ENCODE data around the gene SLC2A4. TPM values are rescaled to one million over a fixed set of nuclear protein-coding genes. Genes with fewer than 3 reads are reported as not detected.

Gene SLC2A4
- total RNA-seq, 1 donor from 2014 or later: 6.1 TPM

DNA sequence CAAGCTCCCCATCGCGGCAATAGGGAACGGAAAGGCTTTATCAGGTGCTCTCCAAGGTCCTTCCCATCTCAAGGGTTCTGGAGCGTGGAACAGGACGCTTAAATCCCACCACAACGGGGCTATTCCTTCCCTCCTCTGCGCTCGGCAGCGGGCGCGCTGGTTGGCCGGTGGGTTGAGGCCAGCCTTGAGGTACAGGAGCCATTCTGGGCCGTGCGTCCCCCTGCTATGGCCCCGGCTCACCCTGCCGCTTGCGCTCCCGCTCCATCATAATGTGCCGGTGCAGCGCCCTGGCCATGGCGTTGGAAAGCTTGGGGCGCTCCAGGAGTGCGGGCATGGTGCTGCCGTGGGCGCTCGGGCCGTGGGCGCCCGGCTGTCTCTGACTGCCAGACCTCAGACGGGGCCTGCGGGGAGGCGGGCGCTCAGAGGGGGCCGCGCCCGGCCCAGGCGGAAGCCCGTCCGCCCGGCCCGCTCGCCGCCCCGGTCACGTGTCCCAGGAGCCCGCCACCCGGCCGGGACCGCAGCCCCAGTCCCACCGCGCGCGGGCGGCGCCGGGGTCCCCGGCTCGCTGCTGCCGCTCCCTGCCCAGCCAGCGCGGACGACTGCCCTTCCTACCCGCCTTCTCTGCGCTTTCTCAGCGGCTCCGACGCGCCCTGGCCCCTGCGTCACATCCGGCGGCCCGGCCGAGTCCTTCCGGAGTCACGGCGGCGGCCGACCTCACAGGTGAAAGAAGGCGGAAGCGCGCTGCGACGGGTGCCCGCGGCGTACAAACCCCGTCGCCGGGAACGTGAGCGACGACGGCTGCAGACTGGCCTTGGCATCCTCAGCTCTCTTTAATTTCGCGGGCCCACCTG lies 33.4 kb downstream of the SLC2A4 start, which contains the start of gene GPS2:
Gene GPS2, minus strand, starts transcription at position 642 of the 851 bp plus-strand sequence. Its CDS starts 308 bp downstream, at position 334.
- intact Hi-C loops (cut with DNase I): no loop called here
- ATAC-seq (peak; percentile 93), DNase-seq (ENCODE audit: low spot score) (peak; percentile 96)

- ATAC-seq: peak; percentile 22
Observed at GRCh38 chr17:7315570-7316235, 34.2 kb downstream of the SLC2A4 start.

DNA sequence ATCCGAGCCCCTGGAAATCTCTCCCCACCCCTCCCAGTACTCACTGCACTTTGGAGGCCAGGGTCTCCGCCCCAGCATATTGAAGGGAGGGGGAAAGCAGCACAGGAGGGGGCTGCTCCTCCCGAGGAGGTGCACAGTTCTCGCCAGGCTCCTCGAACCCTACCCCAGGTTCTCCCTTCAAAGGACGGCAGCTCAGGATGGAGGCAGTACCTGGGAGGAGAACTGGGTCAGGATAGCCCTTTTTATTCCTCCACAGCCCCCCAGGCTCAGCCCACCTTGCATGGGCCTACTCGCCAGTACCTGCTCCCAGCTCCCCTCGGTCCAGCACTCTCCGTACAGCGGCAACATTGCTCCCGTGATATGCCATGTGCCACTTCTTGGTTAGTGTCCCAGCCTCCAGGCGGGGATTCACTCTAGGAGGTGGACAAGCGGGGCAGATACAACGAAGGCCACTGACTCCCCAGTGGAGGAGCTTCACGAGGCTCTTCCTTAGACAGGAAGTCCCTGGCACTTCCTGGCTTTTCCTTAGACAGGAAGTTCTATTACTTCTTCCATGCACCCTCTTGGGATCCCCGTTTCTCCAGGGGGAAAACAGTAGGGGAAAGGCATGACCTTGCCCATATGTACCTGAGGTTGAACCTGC lies 35.8 kb downstream of the SLC2A4 start:
- ATAC-seq (no peak), DNase-seq (ENCODE audit: low spot score) (no peak)
- intact Hi-C loops (cut with DNase I): no loop called here

More at GRCh38 chr17:7315570-7316235, 34.2 kb downstream of the SLC2A4 start:
- no peak for DNase-seq (ENCODE audit: low spot score)
- intact Hi-C loops (cut with DNase I): no loop called here

GRCh38 chr17:7318121-7318860 lies 36.8 kb downstream of the SLC2A4 start:
- intact Hi-C loops (cut with DNase I): no loop called here
- DNase-seq (ENCODE audit: low spot score) (no peak), ATAC-seq (no peak)

DNA sequence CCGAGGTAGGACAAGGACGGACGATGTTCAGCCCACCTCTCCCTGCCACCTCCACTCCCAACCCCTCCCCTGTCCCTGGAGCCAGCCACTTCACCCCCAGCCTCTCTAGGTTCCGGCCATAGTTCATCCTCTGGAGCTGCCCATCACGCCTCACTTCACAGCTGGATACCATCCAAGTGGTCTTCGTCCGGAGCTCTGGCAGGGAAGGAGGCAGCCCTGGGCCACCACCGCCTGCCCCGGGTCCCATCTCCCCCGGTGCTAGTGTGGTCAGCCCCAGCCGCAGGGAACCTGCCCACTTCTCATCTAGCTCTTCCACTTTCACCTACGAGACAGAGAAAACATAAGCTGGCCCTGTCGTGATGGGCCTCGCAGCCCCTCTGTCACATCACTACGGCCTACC lies 39.9 kb downstream of the SLC2A4 start:
- ATAC-seq (no peak), DNase-seq (ENCODE audit: low spot score) (no peak)
- intact Hi-C loops (cut with DNase I): no loop called here

DNA sequence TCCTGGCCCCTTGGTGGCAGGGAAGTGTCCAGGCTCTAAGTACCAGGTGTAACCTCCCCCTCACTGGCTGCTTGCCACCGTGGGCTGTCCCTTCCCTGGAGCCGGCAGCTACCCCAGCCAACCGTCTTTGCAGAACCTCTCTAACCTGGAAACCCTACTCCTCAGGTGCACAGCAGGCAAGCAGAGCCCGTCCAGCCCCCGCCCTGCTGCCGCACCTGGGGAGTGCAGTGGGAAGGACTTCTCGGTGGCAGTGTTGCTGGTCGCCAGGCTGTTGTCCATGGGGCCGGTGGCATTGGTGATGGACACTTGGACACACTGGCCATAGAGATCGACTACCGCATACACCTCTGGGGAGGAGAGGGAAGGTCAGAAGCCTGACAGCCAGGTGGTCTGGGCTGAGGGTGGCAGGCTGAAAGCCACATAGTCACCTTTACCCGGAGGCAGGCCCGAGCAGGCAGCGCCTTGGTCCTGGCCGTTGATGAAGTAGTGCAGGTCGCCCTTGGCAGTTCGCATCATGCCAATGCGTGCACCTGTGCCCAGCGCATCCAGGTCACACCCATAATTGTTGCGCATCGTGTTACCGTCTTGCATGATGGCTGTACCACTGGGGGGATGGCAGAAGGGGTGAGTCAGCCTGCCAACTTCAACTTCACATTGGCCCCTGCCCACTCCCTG lies 41.1 kb downstream of the SLC2A4 start:
- no peak for DNase-seq (ENCODE audit: low spot score)
- intact Hi-C loops (cut with DNase I): no loop called here
- ATAC-seq: no peak

GRCh38 chr17:7323731-7324437 lies 42.4 kb downstream of the SLC2A4 start:
- DNase-seq (ENCODE audit: low spot score): no peak
- ATAC-seq: peak; percentile 6
- intact Hi-C loops (cut with DNase I): no loop called here

GRCh38 chr17:7324438-7324779 lies 42.9 kb downstream of the SLC2A4 start:
- DNase-seq (ENCODE audit: low spot score): no peak
- intact Hi-C loops (cut with DNase I): no loop called here
- ATAC-seq: no peak

- ATAC-seq (no peak), DNase-seq (ENCODE audit: low spot score) (no peak)
- intact Hi-C loops (cut with DNase I): no loop called here
Observed at GRCh38 chr17:7325031-7325528, 43.6 kb downstream of the SLC2A4 start.

DNA sequence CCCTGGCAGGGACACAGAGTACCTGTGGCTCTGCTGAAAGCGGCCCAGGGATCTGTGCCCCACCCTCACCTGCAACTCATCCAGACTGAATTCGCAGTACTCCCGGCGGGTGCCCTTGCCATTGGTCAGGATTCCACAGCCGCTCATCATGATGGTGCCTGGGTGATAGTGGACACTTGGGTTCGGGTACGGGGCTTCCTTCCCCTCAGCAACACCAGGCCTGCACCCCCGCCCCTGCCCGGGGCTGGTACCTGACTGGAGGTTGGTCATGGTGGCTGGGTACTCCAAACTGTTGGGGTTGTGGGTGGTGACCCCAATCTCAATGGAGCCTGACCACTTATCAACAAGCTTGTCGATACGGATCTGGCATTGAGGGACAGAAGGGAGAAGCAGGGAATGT lies 44.7 kb downstream of the SLC2A4 start:
- DNase-seq (ENCODE audit: low spot score) (no peak), ATAC-seq (no peak)
- intact Hi-C loops (cut with DNase I): no loop called here

DNA sequence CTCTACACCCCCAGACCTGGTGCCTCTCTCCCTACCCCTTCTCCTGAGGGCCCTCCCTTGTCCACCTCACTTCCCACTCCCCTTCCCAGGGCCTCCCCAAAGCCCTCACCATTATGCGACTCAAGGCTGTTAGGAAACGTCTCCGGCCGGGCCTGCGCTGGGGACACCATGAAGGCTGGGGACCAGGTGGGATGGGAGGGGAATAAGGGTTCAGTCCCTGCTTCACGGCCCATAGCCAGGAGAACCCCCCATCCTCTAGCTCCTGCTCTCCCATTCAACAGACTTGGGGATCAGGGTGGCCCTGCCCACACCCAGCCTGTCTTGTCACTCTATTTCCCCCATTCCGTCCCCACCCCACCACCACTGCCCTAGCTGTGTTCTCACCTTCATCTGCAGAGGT lies 45.5 kb downstream of the SLC2A4 start:
- DNase-seq (ENCODE audit: low spot score) (no peak), ATAC-seq (no peak)
- intact Hi-C loops (cut with DNase I): no loop called here

GRCh38 chr17:7327501-7327900 lies 46.0 kb downstream of the SLC2A4 start:
- intact Hi-C loops (cut with DNase I): no loop called here
- DNase-seq (ENCODE audit: low spot score): no peak
- no peak for ATAC-seq

GRCh38 chr17:7328009-7328408 lies 46.5 kb downstream of the SLC2A4 start:
- ATAC-seq: no peak
- no peak for DNase-seq (ENCODE audit: low spot score)
- intact Hi-C loops (cut with DNase I): no loop called here

- DNase-seq (ENCODE audit: low spot score) (no peak), ATAC-seq (no peak)
- intact Hi-C loops (cut with DNase I): no loop called here
Observed at GRCh38 chr17:7328840-7329373, 47.4 kb downstream of the SLC2A4 start, which contains the start of gene NEURL4. TSS of gene NEURL4 (minus strand) at chr17:7329335. CDS start at chr17:7329312, 23 bp downstream.

- ATAC-seq (peak; percentile 90), DNase-seq (ENCODE audit: low spot score) (peak; percentile 99)
- intact Hi-C loops (cut with DNase I): no loop called here
Observed at GRCh38 chr17:7329374-7329996, 48.0 kb downstream of the SLC2A4 start.

GRCh38 chr17:7329997-7330637 lies 48.6 kb downstream of the SLC2A4 start:
- ATAC-seq: peak; percentile 80
- intact Hi-C loops (cut with DNase I): no loop called here
- DNase-seq (ENCODE audit: low spot score): peak; percentile 83

- intact Hi-C loops (cut with DNase I): no loop called here
Observed at GRCh38 chr17:7330638-7331015, 49.1 kb downstream of the SLC2A4 start.

More at GRCh38 chr17:7330638-7331015, 49.1 kb downstream of the SLC2A4 start:
- DNase-seq (ENCODE audit: low spot score) (no peak), ATAC-seq (no peak)
